ENCODE results near the gene NUB1. TPM values are rescaled to one million over a fixed set of nuclear protein-coding genes. Genes with fewer than 3 reads are reported as not detected.

Gene NUB1
- 91.8 TPM for total RNA-seq (2013)
- polyA plus RNA-seq: 10 to 100 TPM; 32.0 to 39.2 (median 37.2) TPM
- 19.1 and 49.8 TPM in 2 replicates for polyA minus RNA-seq
- 19.5 to 71.3 (median 48.2) reads per million in 11 experiments for total RNA-seq

- Histone ChIP-seq H2AFZ (ENCODE audit: insufficient read depth, low read depth, low read length, poor library complexity, severe bottlenecking) (peak within 1 kb of the TSS; percentile 80), H3K9me3 (replicated peaks in 1 of 2; ENCODE audit: control insufficient read depth in 1 of 2, insufficient read depth in 1 of 2, low read length in 2 of 2) (no peaks in the 10 kb centered on the region), H3K9ac (ENCODE audit: insufficient read depth, low read length, poor library complexity, severe bottlenecking) (peak within 1 kb of the TSS; percentile 80), H3K36me3 (replicated peaks in 1 of 2; ENCODE audit: control insufficient read depth in 1 of 2, insufficient read depth in 2 of 2, low read length in 2 of 2) (peaks cover 15 to 19% of the 10 kb centered on the region in 2 donors), H3K4me1 (ENCODE audit: control insufficient read depth in 1 of 2, insufficient read depth in 2 of 2, low read length in 2 of 2) (peaks cover 33 to 39% of the 10 kb centered on the region in 2 donors), H3K4me3 (replicated peaks in 1 of 3; ENCODE audit: low read depth in 2 of 3, low read length in 3 of 3) (peak within 1 kb of the TSS; percentile 87 to 100 (median 98)), H3K27me3 (ENCODE audit: control insufficient read depth in 2 of 2, insufficient read depth in 2 of 2, low read length in 2 of 2) (no peaks in the 10 kb centered on the region), H4K20me1 (ENCODE audit: insufficient read depth, low read length) (peaks cover 5% of the 10 kb centered on the region), H3K27ac (ENCODE audit: low read depth in 1 of 2, low read length in 2 of 2) (peak within 1 kb of the TSS; percentile 58 to 87), H3K4me2 (replicated peaks; ENCODE audit: extremely low read depth, low read length, poor library complexity, severe bottlenecking) (peak within 1 kb of the TSS; percentile 89), H3K79me2 (ENCODE audit: insufficient read depth, low read length) (peaks cover 19% of the 10 kb centered on the region)
- no peak for TF ChIP-seq CTCF (IDR thresholded peaks at IDR 0.05)
- intact Hi-C loops (cut with micrococcal nuclease): no loop called here
- H3K27ac Mint-ChIP-seq: peak within 1 kb of the TSS; percentile 89 to 97 (median 96)
- peaks cover 0 to 9% (median 0%) of the 10 kb centered on the region in 7 donors for H3K9me3 Mint-ChIP-seq
- H3K36me3 Mint-ChIP-seq: peaks cover 17 to 19% of the 10 kb centered on the region in 2 donors
- WGBS (ENCODE audit: insufficient coverage): 6% methylated on average over 58 of the region's 72 CpGs
- H3K4me3 Mint-ChIP-seq: peak within 1 kb of the TSS; percentile 77 to 82
- DNase-seq: peak; percentile 80 to 88 (median 81)
- peaks cover 32% of the 10 kb centered on the region for H3K4me1 Mint-ChIP-seq
- peaks cover 0 to 2% (median 0%) of the 10 kb centered on the region in 3 donors for H3K27me3 Mint-ChIP-seq (ENCODE audit: low read depth in 3 of 3)
Observed at GRCh38 chr7:151341357-151342101, at the start of gene NUB1. TSS of gene NUB1 (plus strand) at chr7:151341812. CDS start at chr7:151345350, 3,538 bp downstream.

GRCh38 chr7:151292850-151293249 lies 48.8 kb upstream of the NUB1 start:
- H3K27me3 ChIP-seq (ENCODE audit: control insufficient read depth in 2 of 2, insufficient read depth in 2 of 2, low read length in 2 of 2): peaks cover 3 to 4% of the 10 kb centered on the region in 2 donors
- no peaks in the 10 kb centered on the region for H3K36me3 ChIP-seq (replicated peaks in 1 of 2; ENCODE audit: control insufficient read depth in 1 of 2, insufficient read depth in 2 of 2, low read length in 2 of 2)
- no peak overlapping the region for H3K9ac ChIP-seq (ENCODE audit: insufficient read depth, low read length, poor library complexity, severe bottlenecking)
- no peak overlapping the region for H3K27ac ChIP-seq (ENCODE audit: low read depth in 1 of 2, low read length in 2 of 2)
- Mint-ChIP-seq H3K4me1 (peaks cover 5% of the 10 kb centered on the region), H3K27me3 (ENCODE audit: low read depth in 3 of 3) (peaks cover 9 to 25% (median 11%) of the 10 kb centered on the region in 3 donors), H3K36me3 (no peaks in the 10 kb centered on the region), H3K27ac (no peak overlapping the region), H3K4me3 (no peak overlapping the region), H3K9me3 (peaks cover 1 to 13% (median 10%) of the 10 kb centered on the region in 7 donors)
- 89% methylated on average over 1 of the region's 3 CpGs for WGBS (ENCODE audit: insufficient coverage)
- intact Hi-C loops (cut with micrococcal nuclease): no loop called here
- no peaks in the 10 kb centered on the region for H4K20me1 ChIP-seq (ENCODE audit: insufficient read depth, low read length)
- H3K79me2 ChIP-seq (ENCODE audit: insufficient read depth, low read length): no peaks in the 10 kb centered on the region
- TF ChIP-seq CTCF (IDR thresholded peaks at IDR 0.05): no peak
- DNase-seq: no peak
- no peak overlapping the region for H3K4me2 ChIP-seq (replicated peaks; ENCODE audit: extremely low read depth, low read length, poor library complexity, severe bottlenecking)
- H2AFZ ChIP-seq (ENCODE audit: insufficient read depth, low read depth, low read length, poor library complexity, severe bottlenecking): no peak overlapping the region
- peaks cover 12 to 15% of the 10 kb centered on the region in 2 donors for H3K4me1 ChIP-seq (ENCODE audit: control insufficient read depth in 1 of 2, insufficient read depth in 2 of 2, low read length in 2 of 2)
- peaks cover 2 to 4% of the 10 kb centered on the region in 2 donors for H3K9me3 ChIP-seq (replicated peaks in 1 of 2; ENCODE audit: control insufficient read depth in 1 of 2, insufficient read depth in 1 of 2, low read length in 2 of 2)
- no peak overlapping the region for H3K4me3 ChIP-seq (replicated peaks in 1 of 3; ENCODE audit: low read depth in 2 of 3, low read length in 3 of 3)

Measured in CD14-positive monocyte (primary cell).